ENCODE results near the gene SLC22A7. TPM values are rescaled to one million over a fixed set of nuclear protein-coding genes. Genes with fewer than 3 reads are reported as not detected.

Gene SLC22A7
- total and polyA plus RNA-seq, 2 experiments from 2014 or later = not detected

GRCh38 chr6:43303751-43304331 is 5.8 kb downstream of the SLC22A7 start:
- H3K4me2 ChIP-seq (ENCODE audit: unreplicated experiment) = no peak overlapping the region
- H2AFZ ChIP-seq = no peak overlapping the region
- no peak for DNase-seq
- 33 to 36% methylated on average over 8 of the region's 8 CpGs for WGBS, 2 experiments (ENCODE audit: low coverage in 1 of 2, low lambda C conversion rate in 2 of 2, missing lambda C conversion rate in 2 of 2)
- no peaks in the 10 kb centered on the region for H3K9me3 ChIP-seq (ENCODE audit: low read depth)
- H3K79me2 ChIP-seq (ENCODE audit: insufficient read depth) = no peaks in the 10 kb centered on the region
- in situ Hi-C loops (cut with MboI) = no loop called here
- TF ChIP-seq EZH2phosphoT487 (IDR thresholded peaks at IDR 0.05; ENCODE audit: insufficient read depth, low read depth) = no peak
- TF ChIP-seq EZH2 (IDR thresholded peaks at IDR 0.05; ENCODE audit: insufficient read depth, poor library complexity, severe bottlenecking) = no peak
- no peaks in the 10 kb centered on the region for H4K20me1 ChIP-seq (ENCODE audit: insufficient read depth)
- no peaks in the 10 kb centered on the region for H3F3A ChIP-seq (ENCODE audit: insufficient read depth)
- no peak overlapping the region for H3K9ac ChIP-seq
- H3K4me1 ChIP-seq (ENCODE audit: insufficient read depth) = no peaks in the 10 kb centered on the region
- H3K4me3 ChIP-seq = no peak overlapping the region
- no peaks in the 10 kb centered on the region for H3K9me2 ChIP-seq (ENCODE audit: insufficient read depth)
- H3K27me3 ChIP-seq (replicated peaks; ENCODE audit: insufficient read depth) = peaks cover 7% of the 10 kb centered on the region; the same call in 1 of the 2 replicates
- H3K36me3 ChIP-seq (ENCODE audit: low read depth) = no peaks in the 10 kb centered on the region
- no peak overlapping the region for H3K27ac ChIP-seq

- no peaks in the 10 kb centered on the region for H3K36me3 ChIP-seq (ENCODE audit: low read depth)
- TF ChIP-seq EZH2 (IDR thresholded peaks at IDR 0.05; ENCODE audit: insufficient read depth, poor library complexity, severe bottlenecking) = no peak
- no peak for TF ChIP-seq EZH2phosphoT487 (IDR thresholded peaks at IDR 0.05; ENCODE audit: insufficient read depth, low read depth)
- H4K20me1 ChIP-seq (ENCODE audit: insufficient read depth) = no peaks in the 10 kb centered on the region
- H3K4me1 ChIP-seq (ENCODE audit: insufficient read depth) = no peaks in the 10 kb centered on the region
- no peak overlapping the region for H3K4me2 ChIP-seq (ENCODE audit: unreplicated experiment)
- no peak overlapping the region for H3K27ac ChIP-seq
- no peaks in the 10 kb centered on the region for H3K9me2 ChIP-seq (ENCODE audit: insufficient read depth)
- H3K9ac ChIP-seq = no peak overlapping the region
- no peak for DNase-seq
- H3K27me3 ChIP-seq (replicated peaks; ENCODE audit: insufficient read depth) = peaks cover 5% of the 10 kb centered on the region; the same call in 1 of the 2 replicates
- H2AFZ ChIP-seq = no peak overlapping the region
- in situ Hi-C loops (cut with MboI) = no loop called here
- H3K9me3 ChIP-seq (ENCODE audit: low read depth) = no peaks in the 10 kb centered on the region
- no peak overlapping the region for H3K4me3 ChIP-seq
- H3K79me2 ChIP-seq (ENCODE audit: insufficient read depth) = no peaks in the 10 kb centered on the region
- no peaks in the 10 kb centered on the region for H3F3A ChIP-seq (ENCODE audit: insufficient read depth)
- 48 to 57% methylated on average over 3 of the region's 3 CpGs for WGBS, 2 experiments (ENCODE audit: low coverage in 1 of 2, low lambda C conversion rate in 2 of 2, missing lambda C conversion rate in 2 of 2)
Measured at GRCh38 chr6:43304361-43304760, 6.3 kb downstream of the SLC22A7 start.

DNA sequence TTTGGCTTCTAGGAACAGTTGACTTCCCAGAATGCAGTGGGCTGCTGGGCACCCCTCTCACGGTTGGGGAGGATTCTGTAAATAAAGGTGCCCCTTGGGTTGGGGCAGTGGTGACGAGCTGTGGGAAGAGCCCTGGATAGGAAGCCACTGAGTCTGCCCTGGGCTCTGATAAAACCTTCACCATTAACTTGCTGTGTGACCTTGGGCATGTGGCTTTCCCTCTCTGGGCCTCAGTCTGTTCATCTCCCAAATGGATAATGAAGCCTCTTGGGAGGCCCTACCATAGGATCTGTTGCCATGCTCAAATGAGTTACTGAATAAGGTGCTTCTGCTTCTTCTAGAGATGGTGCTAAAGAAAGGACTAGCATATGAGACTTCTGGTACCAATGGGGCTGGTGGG is 6.8 kb downstream of the SLC22A7 start:
- Histone ChIP-seq H3K36me3 (ENCODE audit: low read depth) (no peaks in the 10 kb centered on the region), H3F3A (ENCODE audit: insufficient read depth) (no peaks in the 10 kb centered on the region), H3K9ac (no peak overlapping the region), H3K4me2 (ENCODE audit: unreplicated experiment) (no peak overlapping the region), H4K20me1 (ENCODE audit: insufficient read depth) (no peaks in the 10 kb centered on the region), H3K9me2 (ENCODE audit: insufficient read depth) (no peaks in the 10 kb centered on the region), H3K27me3 (replicated peaks; ENCODE audit: insufficient read depth) (0 out of 2 replicates have a peak, but pooled peaks cover 3% of the 10 kb centered on the region), H3K27ac (no peak overlapping the region), H2AFZ (no peak overlapping the region), H3K4me1 (ENCODE audit: insufficient read depth) (no peaks in the 10 kb centered on the region), H3K79me2 (ENCODE audit: insufficient read depth) (no peaks in the 10 kb centered on the region), H3K4me3 (no peak overlapping the region), H3K9me3 (ENCODE audit: low read depth) (no peaks in the 10 kb centered on the region)
- no peak for DNase-seq
- TF ChIP-seq EZH2 (IDR thresholded peaks at IDR 0.05; ENCODE audit: insufficient read depth, poor library complexity, severe bottlenecking) (no peak), EZH2phosphoT487 (IDR thresholded peaks at IDR 0.05; ENCODE audit: insufficient read depth, low read depth) (no peak)
- 29 to 74% methylated on average over 2 of the region's 2 CpGs for WGBS, 2 experiments (ENCODE audit: low coverage in 1 of 2, low lambda C conversion rate in 2 of 2, missing lambda C conversion rate in 2 of 2)
- in situ Hi-C loops (cut with MboI) = no loop called here

GRCh38 chr6:43306086-43306485 is 8.0 kb downstream of the SLC22A7 start:
- in situ Hi-C loops (cut with MboI) = no loop called here
- H3K9me2 ChIP-seq (ENCODE audit: insufficient read depth) = no peaks in the 10 kb centered on the region
- no peaks in the 10 kb centered on the region for H4K20me1 ChIP-seq (ENCODE audit: insufficient read depth)
- no peaks in the 10 kb centered on the region for H3K9me3 ChIP-seq (ENCODE audit: low read depth)
- TF ChIP-seq EZH2 (IDR thresholded peaks at IDR 0.05; ENCODE audit: insufficient read depth, poor library complexity, severe bottlenecking) (no peak), EZH2phosphoT487 (IDR thresholded peaks at IDR 0.05; ENCODE audit: insufficient read depth, low read depth) (no peak)
- H3K27ac ChIP-seq = no peak overlapping the region
- H3K79me2 ChIP-seq (ENCODE audit: insufficient read depth) = no peaks in the 10 kb centered on the region
- 65 to 74% methylated on average over 7 of the region's 7 CpGs for WGBS, 2 experiments (ENCODE audit: low coverage in 1 of 2, low lambda C conversion rate in 2 of 2, missing lambda C conversion rate in 2 of 2)
- 0 out of 2 replicates have a peak, but pooled peaks cover under 1% of the 10 kb centered on the region for H3K27me3 ChIP-seq (replicated peaks; ENCODE audit: insufficient read depth)
- H3K4me1 ChIP-seq (ENCODE audit: insufficient read depth) = no peaks in the 10 kb centered on the region; the same call in 1 of the 2 replicates
- H3K4me3 ChIP-seq = no peak overlapping the region
- no peak overlapping the region for H3K9ac ChIP-seq
- no peaks in the 10 kb centered on the region for H3K36me3 ChIP-seq (ENCODE audit: low read depth)
- no peak overlapping the region for H3K4me2 ChIP-seq (ENCODE audit: unreplicated experiment)
- no peaks in the 10 kb centered on the region for H3F3A ChIP-seq (ENCODE audit: insufficient read depth)
- H2AFZ ChIP-seq = no peak overlapping the region
- DNase-seq = no peak
